AG20443 (cell line): ENCODE results near the gene TMEM35A.
"Not testable (repeated sequence)": the region's sequence is repeated elsewhere in the genome, so short reads cannot be mapped to it uniquely, and the experiment has no call there.

ENCODE experiments used
- DNase-seq: peaks from one replicate; pipeline ENCODE4 v3.0.0; 2012; ENCODE audit warnings: low spot score, mixed read lengths

The TMEM35A gene, protein sequence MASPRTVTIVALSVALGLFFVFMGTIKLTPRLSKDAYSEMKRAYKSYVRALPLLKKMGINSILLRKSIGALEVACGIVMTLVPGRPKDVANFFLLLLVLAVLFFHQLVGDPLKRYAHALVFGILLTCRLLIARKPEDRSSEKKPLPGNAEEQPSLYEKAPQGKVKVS

DNA sequence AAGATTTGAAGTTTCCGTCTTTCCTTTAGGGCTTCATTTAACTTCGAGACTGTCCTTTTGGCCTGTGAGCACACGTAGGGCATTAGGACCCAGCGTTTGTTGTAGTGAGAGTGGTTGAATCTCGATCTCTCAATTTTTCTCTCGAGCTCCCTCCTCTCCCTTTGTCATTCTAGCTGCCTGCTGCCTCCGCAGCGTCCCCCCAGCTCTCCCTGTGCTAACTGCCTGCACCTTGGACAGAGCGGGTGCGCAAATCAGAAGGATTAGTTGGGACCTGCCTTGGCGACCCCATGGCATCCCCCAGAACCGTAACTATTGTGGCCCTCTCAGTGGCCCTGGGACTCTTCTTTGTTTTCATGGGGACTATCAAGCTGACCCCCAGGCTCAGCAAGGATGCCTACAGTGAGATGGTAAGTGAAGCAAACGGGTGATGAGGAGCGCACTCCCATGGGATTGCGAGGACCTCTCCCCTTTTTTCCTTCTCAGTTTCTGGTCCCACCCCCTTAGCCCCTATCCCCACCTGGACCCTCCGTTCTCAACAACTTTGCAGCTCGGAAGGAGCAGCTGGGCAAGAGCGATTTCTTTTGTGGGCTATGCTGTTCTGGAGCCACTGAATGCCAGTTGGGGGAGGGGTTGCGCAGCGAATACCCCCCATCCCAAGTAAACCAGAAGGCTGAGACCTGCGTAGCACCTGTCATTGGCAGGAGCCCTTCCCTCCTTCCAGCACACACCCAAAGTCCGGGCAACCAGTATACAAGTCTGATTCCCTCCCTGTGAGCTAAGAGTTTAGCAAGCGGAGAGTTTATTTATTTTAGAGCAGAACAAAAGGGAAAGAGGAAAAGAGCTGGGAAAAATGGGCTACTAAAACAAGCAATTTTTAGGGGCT lies at the start of gene TMEM35A:
TSS of gene TMEM35A (plus strand) at position 164 of the 883 bp plus-strand sequence. CDS start at position 288, 124 bp downstream.
- DNase-seq: peak; percentile 49

DNA sequence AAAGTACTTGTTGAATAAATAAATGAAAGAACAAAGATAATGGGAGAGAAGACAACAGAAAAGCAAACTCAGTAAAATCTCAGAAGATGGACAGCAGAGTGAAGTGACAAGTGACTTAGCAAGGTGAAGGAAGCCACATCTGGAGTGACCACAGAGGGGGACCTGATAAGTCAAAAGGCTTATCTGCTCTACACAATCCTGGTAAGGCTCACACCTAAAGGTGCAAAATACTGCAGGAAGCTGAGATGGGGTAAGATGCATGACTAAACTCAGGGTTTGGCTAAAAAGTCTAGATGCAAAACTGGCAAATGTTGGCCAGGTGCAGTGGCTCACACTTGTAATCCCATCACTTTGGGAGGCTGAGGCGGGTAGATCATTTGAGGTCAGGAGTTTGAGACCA lies 49.0 kb upstream of the TMEM35A start:
- DNase-seq: no peak

DNA sequence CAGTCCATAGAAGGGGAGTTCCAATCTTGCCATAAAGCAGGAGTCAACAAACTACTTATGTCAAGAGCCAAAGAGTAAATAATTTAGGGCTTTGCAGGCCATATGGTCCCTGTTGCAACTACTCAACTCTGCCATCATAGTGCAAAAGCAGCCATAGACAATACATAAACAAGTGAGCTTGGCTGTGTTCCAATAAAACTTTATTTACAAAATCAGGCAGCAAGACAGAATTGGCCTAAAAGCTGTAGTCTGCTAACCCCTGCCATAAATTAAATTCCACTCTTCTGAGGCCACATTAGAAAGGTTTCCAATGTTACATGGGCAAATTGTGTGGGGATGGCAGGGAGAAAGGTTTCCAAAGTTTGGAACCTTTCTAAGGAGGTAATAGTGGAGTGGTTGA lies 41.4 kb upstream of the TMEM35A start:
- DNase-seq: no peak

DNA sequence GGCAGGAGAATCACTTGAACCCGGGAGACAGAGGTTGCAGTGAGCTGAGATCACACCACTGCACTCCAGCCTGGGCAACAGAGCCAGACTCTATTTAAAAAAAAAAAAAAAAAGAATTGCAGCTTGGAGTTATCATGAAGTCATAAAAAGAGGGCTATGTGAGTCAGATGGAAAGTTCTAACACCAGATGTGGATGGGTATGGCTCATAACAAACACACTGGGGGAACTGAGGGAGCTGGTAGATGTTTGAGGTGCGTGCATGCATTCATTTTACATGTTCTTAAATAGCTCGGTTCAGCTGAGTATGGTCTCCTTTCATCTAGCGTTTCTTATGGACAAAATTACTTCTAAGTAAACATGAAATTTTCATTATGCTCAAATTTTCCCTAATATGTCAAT lies 38.5 kb upstream of the TMEM35A start:
- peak; percentile 7 for DNase-seq

DNA sequence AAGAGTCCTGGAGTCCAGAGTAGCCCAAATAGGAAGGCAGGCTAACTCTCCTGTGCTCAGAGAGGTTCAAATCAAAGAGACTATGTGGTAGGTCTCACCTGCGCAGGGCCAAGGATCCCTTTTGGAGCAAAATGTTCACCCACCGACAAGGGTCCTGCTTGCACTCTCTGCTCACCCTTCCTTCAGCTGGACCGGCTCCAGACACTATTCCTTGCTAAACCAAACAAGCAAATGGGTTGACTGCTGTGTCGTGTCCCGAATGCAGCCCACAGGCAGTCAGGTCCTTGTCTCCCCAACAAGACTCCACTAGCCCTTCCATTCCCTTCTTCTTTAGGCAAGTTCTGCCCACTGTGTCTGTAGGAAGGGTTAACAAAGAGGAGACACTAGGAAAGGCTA lies 27.5 kb upstream of the TMEM35A start:
- no peak for DNase-seq

DNA sequence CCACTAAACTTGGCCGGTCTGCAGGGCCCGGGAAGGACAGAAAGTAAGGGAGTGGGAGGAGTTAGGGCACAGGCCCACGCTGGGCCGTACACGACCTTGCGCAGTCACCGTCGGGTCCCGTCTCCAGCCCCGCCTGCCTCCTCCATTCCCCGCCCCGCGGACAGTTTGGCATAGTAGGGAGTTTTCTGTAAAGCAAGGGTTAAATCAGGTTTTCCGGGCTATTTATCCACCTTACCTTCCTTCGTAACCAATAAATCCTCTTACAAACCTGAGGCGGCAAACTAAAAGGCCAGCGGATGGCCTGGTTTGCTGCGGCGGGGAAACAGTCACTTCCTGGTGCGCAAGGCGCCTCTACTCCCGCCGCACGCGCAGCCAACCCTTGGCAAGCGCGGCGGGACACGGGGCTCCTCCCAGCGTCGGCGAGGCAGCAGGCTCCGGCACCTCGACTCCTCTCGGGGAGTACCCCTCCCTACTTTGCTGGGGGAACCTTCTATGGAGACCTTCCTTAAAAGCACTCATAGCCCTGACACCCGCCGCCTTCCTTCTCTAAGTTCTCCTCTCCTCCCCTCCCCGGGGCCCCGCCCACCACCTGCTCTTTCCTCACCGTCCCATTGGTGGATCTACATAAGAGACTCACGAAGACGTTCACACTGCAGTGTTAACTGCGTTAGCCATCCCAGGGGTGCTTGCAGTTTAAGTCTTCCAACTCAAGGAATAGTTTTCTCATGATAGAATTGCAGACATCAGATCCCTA lies 27.0 kb upstream of the TMEM35A start, which contains the start of gene TRMT2B:
TSS of gene TRMT2B (minus strand) at position 563 of the 754 bp plus-strand sequence. CDS start 9,822 bp downstream, outside the sequence.
- peak; percentile 84 for DNase-seq

DNA sequence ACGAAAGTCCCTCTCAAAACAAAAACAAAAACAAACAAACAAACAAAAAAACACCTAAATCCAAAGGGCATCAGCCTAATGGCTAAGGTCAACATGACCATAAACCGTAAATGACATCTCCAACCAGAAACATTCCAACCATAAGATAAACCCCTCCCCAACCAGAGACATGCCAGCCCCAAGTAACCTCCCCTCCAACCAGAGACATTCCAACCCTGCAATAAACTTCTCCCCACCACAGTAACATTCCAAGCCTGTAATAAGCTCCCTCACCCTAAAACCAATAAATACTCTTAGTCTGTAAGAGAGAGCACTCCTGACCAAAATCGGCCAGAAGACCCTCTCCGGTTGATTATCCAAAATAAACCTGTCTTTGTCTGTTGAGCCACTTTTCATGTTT lies 22.1 kb upstream of the TMEM35A start:
- not testable (repeated sequence) for DNase-seq

DNA sequence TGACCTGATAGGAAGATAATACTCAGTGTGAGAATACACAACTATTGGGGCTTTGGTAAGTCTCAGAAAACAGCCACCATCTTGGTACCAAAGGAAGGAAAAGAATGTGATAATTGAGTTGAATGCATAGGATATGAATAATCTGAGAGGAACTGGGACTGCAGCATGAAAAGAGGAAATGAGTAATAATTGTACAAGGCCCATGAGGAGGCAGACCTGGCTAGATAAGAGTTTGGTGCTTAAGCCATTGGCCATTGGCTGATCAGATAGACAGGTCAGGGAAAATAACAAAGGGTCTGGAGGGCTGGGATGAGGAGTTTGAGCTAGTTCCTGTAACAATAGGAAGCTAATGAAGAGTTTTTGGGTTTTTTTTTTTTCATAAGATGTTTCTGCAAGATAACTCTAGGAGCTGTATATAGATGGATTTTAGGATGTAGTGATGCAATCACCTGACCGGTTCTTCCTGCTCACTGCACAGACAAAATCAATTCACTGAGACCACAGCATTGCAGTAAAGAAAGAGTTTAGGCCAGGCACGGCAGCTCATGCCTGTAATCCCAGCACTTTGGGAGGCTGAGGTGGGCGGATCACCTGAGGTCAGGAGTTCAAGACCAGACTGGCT lies 21.5 kb upstream of the TMEM35A start:
- DNase-seq: peak; percentile 14

DNA sequence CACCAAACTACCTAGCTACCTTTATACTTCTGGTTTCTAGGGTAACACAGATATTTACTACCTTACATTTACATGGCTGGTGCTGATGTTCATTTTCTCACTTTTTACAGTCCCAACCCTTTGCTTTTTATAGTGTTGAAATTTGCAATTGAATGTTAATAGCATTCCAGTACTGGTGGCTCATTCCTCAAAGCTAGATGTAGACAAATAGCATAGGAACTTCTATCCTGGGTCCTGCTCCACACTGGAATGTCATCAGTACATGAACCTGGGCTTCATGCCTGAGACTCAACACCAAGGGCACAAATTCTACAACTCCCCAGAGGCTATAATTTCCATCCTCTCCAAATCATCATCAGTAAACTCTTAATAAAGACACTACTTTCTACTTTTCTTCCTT lies 16.5 kb upstream of the TMEM35A start:
- DNase-seq: peak; percentile 35

DNA sequence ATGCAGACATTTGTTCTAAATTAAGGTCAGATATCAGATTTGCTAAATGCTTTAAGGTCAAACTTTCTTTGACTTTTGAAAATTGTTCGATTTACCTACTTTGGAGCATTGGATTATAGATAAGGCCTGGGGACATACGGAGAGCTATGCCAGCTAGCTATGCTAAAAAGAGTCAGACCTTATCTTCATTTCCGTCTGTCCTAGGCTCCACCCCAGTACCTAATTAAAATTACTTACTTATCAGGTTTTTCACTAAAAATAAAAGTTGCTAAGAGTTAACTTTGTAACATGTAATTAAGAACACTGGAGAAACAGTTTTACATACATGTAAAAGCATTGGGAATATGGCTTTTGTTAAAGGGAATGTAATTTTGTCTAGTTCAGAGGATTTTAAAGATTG lies 7.1 kb upstream of the TMEM35A start:
- no peak for DNase-seq

DNA sequence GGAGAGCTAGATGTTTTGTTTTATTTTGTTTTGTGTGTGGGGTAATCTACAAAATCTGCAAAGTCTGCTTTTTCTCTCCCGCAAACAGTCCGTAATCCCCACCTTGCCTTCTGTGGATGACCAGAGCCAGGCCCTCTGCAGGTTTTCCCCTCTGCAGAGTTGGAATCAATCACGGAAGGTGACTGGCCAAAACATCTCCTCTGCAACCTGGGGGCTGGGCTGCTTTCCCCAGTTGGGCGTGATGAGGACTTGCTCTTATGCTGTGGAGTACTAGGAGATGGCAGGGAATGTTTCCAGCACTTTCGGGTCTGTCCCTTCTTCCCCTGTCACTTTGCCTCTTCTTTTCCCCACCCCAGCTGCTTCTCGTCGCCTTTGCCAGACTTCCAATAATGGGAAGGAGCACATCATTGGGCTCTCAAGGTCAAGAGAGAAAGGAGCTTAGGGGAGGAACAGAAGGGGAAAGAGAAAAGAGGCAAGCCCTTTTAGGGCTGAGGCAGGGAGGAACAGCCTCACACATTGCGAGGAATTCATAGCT lies 1.1 kb downstream of the TMEM35A start:
- no peak for DNase-seq

DNA sequence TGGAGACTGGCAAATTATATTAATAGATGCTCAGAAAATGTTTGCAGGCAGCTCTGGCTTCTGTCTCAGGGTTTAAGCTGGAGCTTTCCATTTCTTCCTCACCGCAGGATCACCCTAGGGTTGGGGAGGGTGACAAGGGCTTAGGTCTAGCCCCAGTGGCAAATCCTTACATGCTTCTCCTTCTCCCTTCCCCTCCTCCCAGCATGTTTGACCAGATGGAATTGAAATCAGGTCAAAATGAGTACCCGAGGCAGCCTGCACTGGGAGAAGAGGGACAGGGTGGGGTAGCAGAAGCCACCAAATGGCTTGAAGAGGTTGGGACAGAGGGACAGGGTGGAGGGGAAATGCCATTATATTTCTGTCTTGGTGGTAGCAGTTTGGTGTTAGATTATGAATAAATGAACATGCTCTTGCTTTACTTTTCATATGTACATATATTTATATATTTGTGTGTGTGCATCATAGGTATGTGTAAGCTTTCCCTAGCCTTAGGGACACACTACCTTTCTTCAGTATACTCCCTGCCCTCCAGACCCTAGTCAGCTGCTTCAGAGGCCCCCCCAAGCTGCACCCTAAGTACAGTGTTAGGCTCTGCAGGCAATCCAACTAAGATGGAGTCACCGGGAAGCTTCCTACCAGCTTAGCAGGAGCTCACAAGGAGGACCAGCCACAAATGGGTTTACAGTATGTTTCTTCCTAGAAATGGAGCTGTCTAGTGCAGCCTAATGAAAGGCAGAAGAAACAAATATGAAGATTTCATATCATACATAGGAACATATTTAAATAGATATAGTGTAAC lies 1.8 kb downstream of the TMEM35A start:
- DNase-seq: no peak

DNA sequence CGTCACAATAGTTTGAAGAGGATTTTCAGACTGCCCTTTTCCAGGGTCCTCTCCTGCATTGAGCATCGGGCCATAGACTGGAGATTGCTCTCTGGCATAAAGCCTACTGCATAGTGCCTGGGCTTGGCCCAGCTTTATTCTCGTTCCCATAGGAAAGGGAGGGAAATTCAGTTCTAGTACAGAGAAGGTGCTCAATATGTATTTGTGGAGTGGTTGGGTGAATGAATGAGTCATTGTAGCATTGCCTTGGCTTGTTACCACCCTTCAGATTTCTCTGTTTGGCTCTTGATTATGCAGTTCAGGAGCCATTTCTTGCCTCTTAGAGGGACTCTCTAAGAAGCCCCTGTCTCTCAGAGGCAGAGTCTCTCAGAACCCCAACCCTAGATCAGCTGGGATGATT lies 2.6 kb downstream of the TMEM35A start:
- DNase-seq: no peak

DNA sequence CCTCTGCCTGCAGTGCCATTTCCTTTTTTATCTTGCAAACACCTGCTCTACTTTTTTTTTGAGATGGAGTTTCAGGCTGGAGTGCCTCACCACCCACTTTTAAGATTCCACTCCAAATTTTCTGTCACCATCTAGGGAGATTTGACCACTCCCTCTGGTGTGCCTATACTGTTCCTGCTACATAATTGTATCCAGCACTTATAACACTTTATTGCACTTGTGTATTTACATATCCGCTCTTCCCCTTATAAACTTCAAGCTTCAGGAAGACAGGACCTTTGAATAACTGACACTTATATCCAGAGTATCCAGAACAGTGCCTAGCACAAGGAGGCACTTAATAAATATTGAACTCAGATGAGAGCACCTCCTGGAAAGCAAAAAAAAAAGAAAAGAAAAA lies 13.1 kb downstream of the TMEM35A start:
- DNase-seq: no peak

DNA sequence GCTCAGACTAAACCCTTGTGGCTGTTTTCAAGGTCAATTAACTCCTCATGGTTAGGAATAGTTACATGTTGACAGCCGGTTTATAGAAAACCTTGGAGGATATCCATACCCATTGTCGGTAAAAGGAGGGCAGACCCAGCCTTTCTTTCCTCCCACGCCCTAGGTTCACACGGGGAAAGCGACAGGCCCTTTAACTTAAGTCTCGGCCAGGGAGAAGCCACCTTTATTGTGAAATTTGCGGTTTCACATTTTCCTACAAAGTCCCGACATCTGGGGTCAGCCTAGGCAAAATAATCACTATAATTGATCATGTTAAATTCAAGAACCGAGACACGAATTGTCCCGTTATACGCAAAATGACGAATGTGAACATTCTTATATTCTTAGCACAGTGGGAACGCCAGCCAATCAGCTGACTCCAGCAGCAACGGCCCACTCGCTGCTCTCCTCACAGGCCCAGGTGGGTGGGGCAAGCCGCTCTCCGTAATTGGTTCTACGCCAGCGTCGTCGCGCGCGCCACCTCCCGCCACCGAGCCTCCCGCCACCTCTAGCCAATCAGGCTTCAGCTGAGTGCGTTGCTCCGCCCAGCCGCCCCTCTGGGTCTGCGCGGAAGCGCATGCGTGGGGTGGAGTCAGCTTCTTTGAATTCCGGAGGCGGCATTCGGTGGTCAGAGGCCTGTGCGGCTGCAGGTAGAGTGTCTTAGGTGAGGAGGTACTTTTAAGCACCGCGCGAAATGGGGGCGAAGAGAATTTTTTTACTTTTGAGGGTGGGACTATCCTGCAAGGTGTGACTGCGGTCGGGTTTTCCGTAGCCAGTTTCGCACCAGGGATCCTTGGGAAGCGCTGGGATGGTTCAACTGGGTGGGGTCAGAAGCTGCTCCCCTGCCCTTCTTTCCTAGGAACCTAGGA lies 19.1 kb downstream of the TMEM35A start, which contains the start of gene CENPI:
TSS of gene CENPI (plus strand) at position 659 of the 908 bp plus-strand sequence. CDS start 2,867 bp downstream, outside the sequence.
- peak; percentile 97 for DNase-seq

DNA sequence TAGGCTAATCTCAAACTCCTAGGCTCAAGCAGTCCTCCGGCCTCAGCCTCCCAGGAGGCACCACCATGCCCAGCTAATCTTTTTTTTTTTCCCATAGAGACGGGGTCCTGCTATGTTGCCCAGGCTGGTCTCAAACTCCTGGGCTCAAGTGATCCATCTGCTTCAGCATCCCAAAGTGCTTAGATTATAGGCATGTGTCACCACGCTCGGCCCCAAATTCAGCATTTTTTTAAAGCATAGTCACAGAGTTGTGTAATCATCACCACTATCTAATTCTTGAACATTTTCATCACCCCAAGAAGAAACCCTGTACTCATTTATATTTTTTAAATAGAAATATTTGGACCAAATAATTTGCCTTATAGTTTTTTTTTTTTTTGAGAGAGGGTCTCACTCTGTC lies 29.6 kb downstream of the TMEM35A start:
- peak; percentile 15 for DNase-seq

DNA sequence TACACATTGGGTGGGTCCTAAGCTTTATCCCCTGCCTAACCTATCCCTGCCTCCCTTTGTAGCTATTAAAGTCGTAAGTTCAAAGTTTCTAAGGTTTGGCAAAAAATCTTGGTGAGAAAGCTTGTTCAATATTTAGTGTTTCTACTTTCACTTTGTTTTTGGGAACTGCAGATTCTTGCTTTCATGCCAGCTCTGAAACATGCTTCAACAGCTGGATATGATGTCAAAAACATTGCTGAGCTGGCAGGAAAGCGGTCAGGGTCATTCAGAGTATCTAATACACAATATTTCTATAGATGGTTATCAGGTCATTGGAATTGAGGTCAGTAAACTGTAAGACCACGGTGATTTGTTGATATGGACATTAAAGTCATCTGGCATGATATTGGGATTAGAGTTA lies 39.0 kb downstream of the TMEM35A start:
- peak; percentile 3 for DNase-seq

DNA sequence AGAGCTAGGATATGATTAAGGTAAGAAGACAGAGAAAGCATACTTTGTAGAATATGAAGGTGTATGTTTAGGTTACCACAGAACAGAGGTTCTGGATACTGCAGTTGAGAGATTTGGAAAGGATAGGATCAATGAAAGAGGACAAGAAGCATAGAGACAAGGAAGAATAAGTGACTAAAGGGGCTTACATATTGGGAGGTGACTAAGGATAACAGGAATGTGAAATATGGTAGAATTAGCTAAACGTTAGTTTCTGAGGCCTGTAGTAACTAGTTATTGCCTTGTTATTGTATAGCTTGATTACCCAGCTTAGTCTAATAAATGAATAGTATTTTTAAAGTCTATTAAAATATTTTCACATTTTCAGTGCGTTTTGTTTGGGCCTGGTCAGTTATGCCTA lies 57.6 kb downstream of the TMEM35A start:
- no peak for DNase-seq
